ENCODE results near the gene TMEM182.

The TMEM182 gene

GRCh38 chr2:102761763-102762162 lies at the start of gene TMEM182:
Gene TMEM182 (plus strand): TSS chr2:102762031. CDS start chr2:102762218, 187 bp downstream.
- no peak for DNase-seq

- no peak for DNase-seq
These were observed 44.4 kb upstream of the TMEM182 start for GRCh38 chr2:102717308-102718018.

- no peak for DNase-seq
These were observed 43.2 kb upstream of the TMEM182 start for GRCh38 chr2:102718387-102719316.

GRCh38 chr2:102724016-102724490 lies 37.8 kb upstream of the TMEM182 start:
- no peak for DNase-seq

- no peak for DNase-seq
These were observed 37.3 kb upstream of the TMEM182 start for GRCh38 chr2:102724553-102724952.

- DNase-seq: no peak
These were observed 35.4 kb upstream of the TMEM182 start for GRCh38 chr2:102726128-102727087.

- peak in 1 of 2 donors; percentile 4 for DNase-seq
These were observed 26.3 kb upstream of the TMEM182 start for GRCh38 chr2:102735416-102736109.

GRCh38 chr2:102736110-102736409 lies 25.8 kb upstream of the TMEM182 start:
- no peak for DNase-seq

GRCh38 chr2:102736410-102737409 lies 25.1 kb upstream of the TMEM182 start:
- DNase-seq: peak; percentile 83 to 84

GRCh38 chr2:102737431-102737830 lies 24.4 kb upstream of the TMEM182 start:
- DNase-seq: no peak

- no peak for DNase-seq
These were observed 18.6 kb upstream of the TMEM182 start for GRCh38 chr2:102743259-102743658.

GRCh38 chr2:102748107-102748506 lies 13.7 kb upstream of the TMEM182 start:
- no peak for DNase-seq

GRCh38 chr2:102749938-102750337 lies 11.9 kb upstream of the TMEM182 start:
- DNase-seq: no peak

GRCh38 chr2:102753563-102754159 lies 8.2 kb upstream of the TMEM182 start:
- peak; percentile 10 to 47 for DNase-seq

GRCh38 chr2:102754456-102755145 lies 7.2 kb upstream of the TMEM182 start:
- no peak for DNase-seq

- no peak for DNase-seq
These were observed 6.5 kb upstream of the TMEM182 start for GRCh38 chr2:102755284-102755683.

- no peak for DNase-seq
These were observed 3.4 kb upstream of the TMEM182 start for GRCh38 chr2:102758439-102758838.

GRCh38 chr2:102764083-102764482 lies 2.3 kb downstream of the TMEM182 start:
- no peak for DNase-seq

- DNase-seq: no peak
These were observed 3.2 kb downstream of the TMEM182 start for GRCh38 chr2:102765061-102765460.

GRCh38 chr2:102768253-102768652 lies 6.4 kb downstream of the TMEM182 start:
- DNase-seq: no peak

Data from CD4-positive, alpha-beta T cell treated with Interleukin-1 beta for 1 hour (primary cell).